LoVo (cell line): ENCODE results near the gene UPF2.

Experiments
- DNase-seq: peaks from one replicate; pipeline ENCODE4 v3.0.0-alpha.2; 2016; ENCODE audit warnings: low spot score

Gene UPF2

DNA sequence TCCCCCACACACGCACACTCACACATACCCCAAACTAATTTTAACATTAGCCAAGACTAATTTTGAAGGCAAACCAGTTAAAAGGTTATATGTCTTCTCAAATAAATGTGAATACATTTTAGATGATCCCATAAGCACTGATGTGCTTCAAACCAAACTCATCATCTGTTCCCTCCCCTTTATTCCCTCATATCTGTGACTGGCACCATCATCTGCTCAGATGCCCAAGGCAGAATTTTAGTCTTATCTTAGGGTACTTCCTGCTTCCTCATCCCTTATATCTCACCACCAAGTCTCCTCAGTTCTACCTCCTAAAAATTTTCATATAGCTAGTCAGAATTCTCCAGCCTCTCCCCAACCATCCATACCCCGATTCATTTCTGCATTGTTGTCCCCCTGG, 80.4 kb downstream of the UPF2 start:
- no peak for DNase-seq

DNA sequence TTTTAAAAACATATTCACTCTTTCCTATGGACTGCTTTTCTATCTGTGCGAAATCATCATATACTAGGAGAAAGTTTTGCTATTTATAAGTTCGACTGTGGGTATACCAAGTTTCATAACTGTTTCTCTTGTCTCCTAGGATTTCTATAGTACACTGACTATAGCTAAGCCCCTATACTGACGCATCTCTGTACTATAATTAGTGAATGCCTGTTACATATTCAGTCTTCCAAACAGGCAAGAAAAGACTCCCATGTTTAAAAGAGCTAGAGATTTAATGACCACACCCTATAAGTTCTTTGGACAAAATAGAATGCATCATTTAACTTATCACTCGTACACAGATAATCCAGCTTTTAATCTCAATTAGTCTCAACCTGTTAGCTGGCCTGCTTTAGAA, 80.8 kb downstream of the UPF2 start:
- DNase-seq: no peak

DNA sequence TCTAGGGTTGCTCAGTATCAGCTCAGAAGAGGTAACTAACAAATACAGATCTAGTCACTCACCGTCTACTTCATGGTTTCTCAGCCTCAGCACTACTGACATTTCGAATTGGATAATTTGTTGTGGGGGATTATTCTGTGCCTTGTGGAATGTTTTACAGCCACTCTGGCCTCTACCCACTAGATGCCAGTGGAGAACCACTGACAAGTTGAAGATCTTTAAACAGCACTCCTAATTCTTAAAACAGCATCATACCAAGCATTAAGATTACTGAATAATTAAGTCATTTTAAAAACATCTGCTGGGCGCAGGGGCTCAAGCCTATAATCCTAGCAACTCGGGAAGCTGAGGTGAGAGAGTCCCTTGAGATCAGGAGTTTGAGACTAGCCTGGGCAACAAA, 82.6 kb downstream of the UPF2 start:
- no peak for DNase-seq

DNA sequence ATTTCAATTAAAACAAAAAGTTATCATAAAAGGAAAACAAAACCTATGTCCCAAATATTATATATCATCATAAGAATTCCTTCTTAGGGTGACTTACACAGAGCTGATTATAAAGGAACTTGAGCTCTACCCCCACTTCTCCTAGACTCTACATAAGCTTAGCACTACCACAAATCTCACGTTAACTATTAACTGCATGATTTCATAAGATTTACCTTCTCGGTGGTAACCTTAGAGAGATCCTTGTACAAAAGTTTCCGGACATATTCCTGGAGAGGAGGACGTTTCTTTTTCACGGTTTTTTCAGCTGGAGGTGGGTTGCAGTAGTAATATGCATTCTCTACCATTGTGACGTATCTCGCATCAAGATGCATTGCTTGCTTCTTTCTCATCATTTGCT, 83.7 kb downstream of the UPF2 start:
- no peak for DNase-seq

DNA sequence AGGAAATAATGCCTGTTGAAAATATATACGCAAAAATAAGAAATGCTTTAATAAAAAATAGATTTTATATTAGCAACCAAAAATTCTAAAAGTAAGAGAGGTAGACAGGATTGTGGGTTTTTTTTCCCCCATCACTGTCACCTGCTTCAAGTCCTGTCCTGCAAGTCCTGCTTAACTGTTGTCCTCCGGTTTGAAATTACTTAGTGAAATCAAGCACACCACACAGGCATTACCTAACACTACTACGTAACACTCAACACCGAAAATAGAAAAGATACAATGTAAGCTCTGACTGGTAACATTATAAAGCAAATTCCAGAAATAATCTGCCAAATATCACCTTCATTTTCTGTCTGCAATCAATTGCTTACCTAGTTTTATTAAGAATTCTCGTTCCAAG, 90.9 kb downstream of the UPF2 start:
- no peak for DNase-seq

GRCh38 chr10:11950325-11951018, 92.1 kb downstream of the UPF2 start:
- DNase-seq: no peak

DNA sequence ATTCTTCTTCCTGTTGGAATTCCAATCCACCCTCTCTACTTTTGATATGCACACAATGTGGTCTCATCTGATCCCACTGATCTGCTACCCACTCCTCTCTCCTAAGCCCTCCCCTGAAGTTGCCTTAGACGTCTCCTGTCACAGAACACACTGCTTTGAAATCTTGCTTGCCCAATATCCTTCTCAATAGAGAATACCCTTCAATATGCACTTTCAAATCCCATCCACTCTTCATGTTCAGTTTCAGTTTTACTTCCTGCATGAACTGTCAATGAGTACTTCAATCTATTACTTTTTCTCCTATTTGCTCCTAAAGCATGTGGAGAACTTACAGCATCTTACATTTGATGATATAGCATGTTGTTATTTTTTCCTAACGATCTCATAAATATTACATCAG, 93.5 kb downstream of the UPF2 start:
- DNase-seq: no peak

GRCh38 chr10:11946652-11947051, 96.0 kb downstream of the UPF2 start:
- no peak for DNase-seq

DNA sequence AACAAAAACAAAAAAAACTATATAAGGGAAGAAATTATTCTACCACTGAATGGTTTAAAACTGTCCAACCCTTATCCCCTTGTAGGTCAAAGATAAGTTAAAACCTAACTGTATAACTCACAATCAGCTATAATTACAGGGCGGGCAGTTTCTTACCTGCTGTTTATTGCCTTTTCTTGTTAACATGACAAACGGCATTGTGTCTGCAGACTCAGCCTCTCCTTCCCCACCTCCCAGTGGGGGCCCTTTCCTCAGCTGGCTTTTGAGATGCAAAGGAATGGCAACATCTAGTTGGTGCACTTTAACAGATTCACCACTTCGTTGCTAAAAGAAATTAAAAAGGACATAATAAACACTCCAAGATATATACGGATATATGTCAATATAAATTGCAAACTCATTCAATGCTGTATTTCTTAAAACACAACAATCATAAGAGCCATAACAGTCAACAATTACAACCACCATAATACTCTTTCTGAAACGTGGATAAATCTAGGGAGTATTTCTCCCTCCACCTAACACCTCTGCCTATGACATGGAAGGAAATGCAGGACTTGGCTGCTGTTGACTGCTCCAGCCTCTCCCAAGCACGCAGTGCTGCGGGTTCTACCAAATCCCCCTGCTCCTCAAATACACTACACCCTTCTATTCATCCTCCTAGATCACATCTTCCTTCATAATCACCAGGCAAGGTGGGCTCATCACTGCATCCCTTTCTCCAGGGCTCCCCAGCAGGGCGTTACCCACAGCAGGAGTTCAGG, 106.0 kb downstream of the UPF2 start:
- DNase-seq: no peak

- no peak for DNase-seq
Measured at GRCh38 chr10:11934262-11934661, 108.3 kb downstream of the UPF2 start.

GRCh38 chr10:11933577-11934223, 108.9 kb downstream of the UPF2 start:
- no peak for DNase-seq

DNA sequence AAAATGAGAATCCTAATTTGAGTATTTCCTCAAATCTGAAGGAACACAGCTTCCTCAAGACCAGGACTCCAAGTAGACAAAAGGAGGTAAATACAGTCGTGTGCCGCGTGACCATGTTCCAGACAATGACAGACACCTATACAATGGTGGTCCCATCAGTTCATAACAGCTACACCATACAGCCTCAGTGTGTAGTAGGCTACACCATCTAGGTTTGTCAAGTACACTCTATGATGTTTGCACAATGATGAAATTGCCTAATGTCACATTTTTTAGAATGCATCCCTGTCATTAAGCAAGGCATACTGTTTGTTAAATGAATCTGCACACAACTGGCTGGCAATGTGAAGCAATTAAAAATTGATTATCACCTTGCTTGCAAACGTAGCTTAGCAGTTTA, 111.6 kb downstream of the UPF2 start:
- DNase-seq: no peak

- DNase-seq: no peak
Measured at GRCh38 chr10:11930312-11930978, 112.2 kb downstream of the UPF2 start.

DNA sequence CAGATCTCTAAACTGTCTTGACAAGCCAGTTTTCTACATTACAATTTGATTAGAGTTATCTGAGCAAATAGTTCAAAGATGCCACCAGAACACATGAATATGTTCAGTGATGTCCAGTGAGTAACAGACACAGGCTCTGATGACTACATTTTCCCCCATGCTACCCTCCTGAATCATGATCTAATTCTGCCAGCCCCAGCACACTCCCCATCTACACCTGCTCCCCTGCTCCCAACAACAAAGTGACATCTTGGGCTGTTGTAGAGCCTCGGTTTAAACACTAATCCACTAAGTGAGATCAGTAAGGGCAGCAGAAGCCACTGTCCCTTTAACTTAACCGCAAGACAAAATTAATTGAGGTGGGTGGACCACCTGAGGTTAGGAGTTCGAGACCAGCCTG, 114.9 kb downstream of the UPF2 start:
- DNase-seq: no peak

GRCh38 chr10:11921800-11922392, 120.7 kb downstream of the UPF2 start:
- no peak for DNase-seq

DNA sequence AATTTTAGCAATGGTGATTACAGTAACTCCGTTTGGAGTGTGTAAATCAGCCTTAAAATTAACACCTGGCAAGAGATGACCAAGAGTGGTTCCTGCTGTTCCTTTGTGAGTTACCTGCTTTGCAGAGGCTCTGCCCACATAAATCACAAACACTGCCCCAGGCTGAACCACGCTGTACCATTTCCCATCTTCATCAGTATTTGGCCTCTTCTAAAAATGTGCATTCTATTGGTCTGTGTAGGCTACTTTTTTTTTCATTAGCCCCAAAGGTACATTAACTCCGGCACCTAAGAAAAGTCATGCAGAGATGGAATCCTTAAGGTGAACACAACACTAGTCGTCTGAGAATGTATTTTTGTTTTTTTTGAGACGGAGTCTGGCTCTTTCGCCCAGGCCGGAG, 123.3 kb downstream of the UPF2 start:
- DNase-seq: no peak

DNA sequence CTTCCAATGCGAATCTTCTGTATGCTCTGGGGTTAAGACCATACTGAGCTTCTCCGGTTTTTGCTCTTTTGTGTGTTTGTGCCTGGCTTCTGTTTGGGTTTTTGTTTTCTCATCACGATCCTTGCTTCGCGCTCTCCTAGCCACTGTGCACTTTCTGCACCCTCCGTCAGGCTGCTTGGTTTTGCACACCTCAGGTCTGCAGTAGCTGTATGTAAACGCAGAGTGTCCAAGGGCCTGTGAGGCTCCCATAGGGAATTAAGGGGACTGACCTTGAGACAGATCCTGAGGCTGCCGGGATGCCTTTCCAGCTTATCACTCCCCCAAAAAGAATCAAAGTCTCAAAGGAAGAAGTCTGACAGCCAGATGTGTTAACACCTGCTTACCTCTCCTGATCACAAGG, 124.2 kb downstream of the UPF2 start:
- no peak for DNase-seq

- DNase-seq: no peak
Measured at GRCh38 chr10:11913079-11913641, 129.4 kb downstream of the UPF2 start.

DNA sequence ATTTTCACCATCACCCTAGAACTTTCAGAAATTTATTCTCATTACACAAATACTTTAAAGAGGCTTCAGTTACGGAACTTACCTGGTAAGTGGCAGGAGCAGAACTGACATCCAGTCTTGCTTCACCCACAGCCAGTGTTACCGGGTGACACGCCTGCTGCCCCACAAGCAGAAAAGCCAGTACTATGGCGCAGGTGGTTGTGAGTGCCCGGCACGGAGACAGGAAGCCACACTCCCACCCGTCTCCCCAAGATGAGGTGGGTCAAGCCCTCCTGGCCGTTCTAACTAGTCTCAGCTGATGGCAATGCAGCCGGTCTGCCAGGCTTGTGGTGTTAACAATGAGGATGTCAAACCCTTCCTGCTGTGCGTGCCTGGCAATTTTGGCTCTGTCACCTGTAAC, 132.5 kb downstream of the UPF2 start:
- no peak for DNase-seq

DNA sequence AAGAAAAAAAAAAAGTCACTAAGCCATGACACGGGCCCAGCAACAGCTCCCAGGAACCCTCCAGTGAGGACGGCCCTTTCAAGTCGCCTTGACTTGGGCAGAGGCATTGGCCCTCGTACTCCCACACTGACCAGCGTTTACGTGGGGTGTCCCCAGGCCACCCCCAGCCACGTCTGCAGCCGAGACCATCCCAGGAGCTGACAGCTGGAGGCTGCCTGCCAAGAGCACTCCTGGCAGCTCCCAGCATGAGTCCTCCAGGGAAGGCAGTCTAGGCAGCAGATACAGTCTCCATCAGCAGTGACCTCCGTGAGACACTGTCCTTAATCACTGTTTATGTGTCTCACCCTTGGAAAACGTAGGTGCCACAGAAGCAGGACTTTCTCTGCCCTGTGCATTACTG, 133.0 kb downstream of the UPF2 start:
- no peak for DNase-seq

DNA sequence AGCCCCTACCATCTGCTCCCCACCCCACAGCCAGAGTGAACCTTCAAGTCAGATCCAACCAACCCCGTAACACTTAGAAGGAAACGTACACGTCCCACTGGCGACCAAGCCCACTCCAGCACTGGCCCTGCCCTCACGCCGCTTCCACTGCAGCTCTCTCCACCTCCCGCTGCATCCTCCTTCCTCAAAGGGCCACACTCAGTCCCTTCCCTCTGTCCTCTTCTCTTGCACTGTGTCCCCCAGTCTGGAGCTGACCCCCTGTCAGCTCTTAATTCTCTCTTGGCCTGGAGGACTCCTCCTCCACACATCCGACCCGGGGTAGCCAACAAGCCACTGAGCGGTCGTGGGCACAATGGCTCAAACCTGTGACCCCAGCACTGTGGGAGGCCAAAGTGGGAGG, 133.6 kb downstream of the UPF2 start:
- no peak for DNase-seq

- DNase-seq: no peak
Measured at GRCh38 chr10:11908536-11908935, 134.1 kb downstream of the UPF2 start.
